ENCODE measurements around the gene SMAD9. TPM values are rescaled to one million over a fixed set of nuclear protein-coding genes. Genes with fewer than 3 reads are reported as not detected.

Gene SMAD9
- total and polyA plus RNA-seq, 2 of the 13 experiments (the other 11 are each of a cell fraction or from before 2014, with no cell fraction given), result 4.2 to 7.7 TPM

DNA sequence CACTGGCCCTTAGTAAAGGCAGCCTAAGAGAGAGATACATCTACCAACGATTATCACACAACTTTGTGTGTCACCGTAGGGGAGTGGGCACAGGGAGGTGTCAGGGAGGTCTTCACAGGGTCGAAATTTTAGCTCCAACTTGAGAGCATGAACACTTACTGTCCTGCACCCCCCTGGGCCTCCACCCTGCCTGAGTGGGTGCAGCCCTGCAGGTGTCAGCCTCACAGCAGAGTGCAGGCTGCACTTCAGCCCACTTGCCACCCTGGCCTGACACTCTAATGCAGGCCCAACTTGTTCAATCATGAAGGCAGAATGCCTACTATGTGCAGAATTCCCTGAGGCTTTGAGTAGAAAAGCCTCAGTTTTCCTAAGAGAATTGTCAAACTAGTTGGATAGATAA lies 4.0 kb upstream of the SMAD9 start:
- no peak overlapping the region for H3K4me3 ChIP-seq (replicated peaks in 1 of 3; ENCODE audit: insufficient read depth in 1 of 3, low read depth in 2 of 3, low read length in 3 of 3)
- DNase-seq (ENCODE audit: low spot score) (no peak), FAIRE-seq (no peak), ATAC-seq (no peak)
- CTCF ChIA-PET (ENCODE audit: low intra/inter-chr PET ratio, low total read pairs), result no interaction called here
- no peak overlapping the region for H3K9ac ChIP-seq (ENCODE audit: insufficient read depth, low read depth, low read length)
- H2AFZ ChIP-seq (ENCODE audit: low read length), result no peak overlapping the region
- no peaks in the 10 kb centered on the region for H4K20me1 ChIP-seq (ENCODE audit: insufficient read depth, low read length)
- H3K27ac ChIP-seq (ENCODE audit: extremely low read length, insufficient read depth, low read length), result no peak overlapping the region
- TF ChIP-seq MYPOP (CRISPR knock-in tag; IDR thresholded peaks at IDR 0.05) (no peak), ZNF318 (CRISPR knock-in tag; IDR thresholded peaks at IDR 0.05) (no peak), SRSF9 (IDR thresholded peaks at IDR 0.05; ENCODE audit: borderline replicate concordance, insufficient read depth, low read depth, low read length, poor library complexity, severe bottlenecking) (no peak), SRY (CRISPR knock-in tag; IDR thresholded peaks at IDR 0.05) (no peak), GPN1 (CRISPR knock-in tag; IDR thresholded peaks at IDR 0.05; ENCODE audit: borderline replicate concordance) (no peak), ZKSCAN1 (IDR thresholded peaks at IDR 0.05; ENCODE audit: low read length) (0 out of 2 replicates have a peak, but pooled peaks have one; percentile 40)
- POLR2A ChIA-PET, result no interaction called here
- no peaks in the 10 kb centered on the region for H3K36me3 ChIP-seq (replicated peaks in 1 of 2; ENCODE audit: control insufficient read depth in 1 of 2, insufficient read depth in 2 of 2, low read length in 2 of 2)
- in situ Hi-C loops (cut with HindIII; ENCODE audit: extremely low pct_ligation_motif_present, low pct_unique_long_range_greater_than_20kb) (loop anchor here (5.0 kb wide), 1 partner anchor 42 kb away; no protein-coding TSS in a partner anchor), intact Hi-C loops (cut with micrococcal nuclease; ENCODE audit: unreplicated experiment) (no loop called here)
- no peaks in the 10 kb centered on the region for H3K9me3 ChIP-seq (ENCODE audit: low read length)
- 16% methylated on average over 3 of the region's 3 CpGs for WGBS (ENCODE audit: low lambda C conversion rate)
- BruUV-seq (replicated peaks), result no TSS peak
- H3K79me2 ChIP-seq (ENCODE audit: insufficient read depth, low read length), result no peaks in the 10 kb centered on the region
- H3K27me3 ChIP-seq (ENCODE audit: control insufficient read depth in 1 of 2, insufficient read depth in 2 of 2, low read length in 2 of 2), result no peaks in the 10 kb centered on the region
- peaks cover 29% of the 10 kb centered on the region for H3K4me1 ChIP-seq (ENCODE audit: insufficient read depth, low read length)
- no peak overlapping the region for H3K4me2 ChIP-seq (ENCODE audit: low read depth, low read length)

All from HepG2 (cell line).